Progenitor cell of endocrine pancreas (in vitro differentiated cells): ENCODE results near the gene RNF217. TPM values are rescaled to one million over a fixed set of nuclear protein-coding genes. Genes with fewer than 3 reads are reported as not detected.

Source experiments
- DNase-seq: peaks from one replicate; pipeline ENCODE4 v3.0.0; 2021; ENCODE audit warnings: low spot score; ENCODE audit not compliant: unreplicated experiment
- H3K27ac Mint-ChIP-seq: 2 replicates; pipeline ENCODE4 v1.8.0; 2021; ENCODE audit warnings: mild to moderate bottlenecking, moderate library complexity, mixed read lengths
- H3K27me3 Mint-ChIP-seq: 2 replicates; pipeline ENCODE4 v1.8.0; 2021; ENCODE audit warnings: mixed read lengths
- H3K36me3 Mint-ChIP-seq: 2 replicates; pipeline ENCODE4 v1.8.0; 2022; ENCODE audit warnings: mixed read lengths; ENCODE audit not compliant: insufficient read depth
- H3K4me1 Mint-ChIP-seq: 2 replicates; pipeline ENCODE4 v1.8.0; 2021; ENCODE audit warnings: low read depth, mixed read lengths
- H3K4me3 Mint-ChIP-seq: 2 replicates; pipeline ENCODE4 v1.8.0; 2021; ENCODE audit warnings: low read depth, mild to moderate bottlenecking, moderate library complexity, mixed read lengths
- H3K9me3 Mint-ChIP-seq: 2 replicates; pipeline ENCODE4 v1.8.0; 2021; ENCODE audit warnings: low read depth, mixed read lengths
- total RNA-seq: library from RNA; stranded (reverse); gene quantifications from 2 replicates; pipeline ENCODE4 v1.2.1, GENCODE V29; 2021
- TF ChIP-seq, protein P1 (sequence below): fragments of 200-600 bp; sonication (generic); IDR thresholded peaks from one replicate; pipeline ENCODE4 v1.5.0; 2021; ENCODE audit warnings: antibody characterized with exemption, mild to moderate bottlenecking; ENCODE audit not compliant: unreplicated experiment

The RNF217 gene
- total RNA-seq, 1 donor from 2014 or later, result 22.6 TPM

DNA sequence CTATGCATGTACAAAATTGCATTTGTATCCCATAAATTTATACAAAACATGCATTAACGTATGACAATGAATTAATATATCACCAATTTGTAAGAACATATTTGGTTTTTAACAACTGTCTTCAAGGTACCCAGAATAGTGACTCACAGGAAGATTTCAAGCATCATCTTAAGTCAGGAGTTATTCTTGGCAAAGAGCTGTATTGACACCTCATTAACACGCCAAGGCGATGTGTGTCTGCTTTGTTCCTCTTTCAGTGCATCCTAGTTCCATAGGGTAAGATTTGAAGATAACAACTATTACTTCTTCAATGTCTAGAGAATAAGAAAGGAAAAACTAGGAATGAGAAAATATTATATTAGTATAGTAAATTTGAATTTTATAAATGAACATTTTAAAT, 155.6 kb downstream of the RNF217 start:
- no peak overlapping the region for H3K27ac Mint-ChIP-seq
- H3K4me3 Mint-ChIP-seq, result no peak overlapping the region

DNA sequence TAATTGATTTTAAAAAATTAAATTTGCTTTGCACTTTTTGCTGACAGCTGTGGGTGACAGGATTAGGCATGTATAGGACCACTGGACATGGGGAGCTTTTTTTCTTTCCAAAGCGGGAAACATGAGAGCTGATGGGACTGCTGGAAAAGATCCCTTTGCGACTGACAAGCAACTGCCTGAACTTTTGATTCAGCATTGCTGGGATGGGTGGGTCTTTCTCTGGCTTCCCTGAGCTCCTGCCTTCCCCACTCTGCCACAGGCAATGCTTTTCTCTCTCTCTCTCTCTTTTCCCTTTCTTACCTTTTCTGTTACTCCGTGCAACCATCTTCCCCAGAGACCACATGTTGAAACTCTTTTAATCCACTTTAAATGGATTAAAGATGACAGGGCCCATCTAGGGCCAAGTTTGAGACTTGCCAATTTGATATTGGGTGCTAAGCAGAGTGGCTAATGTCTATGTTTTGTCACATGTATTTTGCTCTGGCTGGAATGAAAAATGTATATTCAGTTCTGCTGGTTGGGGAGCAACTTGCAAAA, 157.9 kb downstream of the RNF217 start:
- no peak for DNase-seq
- H3K36me3 Mint-ChIP-seq, result no peaks in the 10 kb centered on the region

More for the DNA sequence above, 155.6 kb downstream of the RNF217 start:
- Mint-ChIP-seq H3K27me3 (no peaks in the 10 kb centered on the region), H3K4me1 (no peaks in the 10 kb centered on the region), H3K36me3 (no peaks in the 10 kb centered on the region), H3K9me3 (no peaks in the 10 kb centered on the region)
- DNase-seq, result no peak
- TF ChIP-seq, protein P1, sequence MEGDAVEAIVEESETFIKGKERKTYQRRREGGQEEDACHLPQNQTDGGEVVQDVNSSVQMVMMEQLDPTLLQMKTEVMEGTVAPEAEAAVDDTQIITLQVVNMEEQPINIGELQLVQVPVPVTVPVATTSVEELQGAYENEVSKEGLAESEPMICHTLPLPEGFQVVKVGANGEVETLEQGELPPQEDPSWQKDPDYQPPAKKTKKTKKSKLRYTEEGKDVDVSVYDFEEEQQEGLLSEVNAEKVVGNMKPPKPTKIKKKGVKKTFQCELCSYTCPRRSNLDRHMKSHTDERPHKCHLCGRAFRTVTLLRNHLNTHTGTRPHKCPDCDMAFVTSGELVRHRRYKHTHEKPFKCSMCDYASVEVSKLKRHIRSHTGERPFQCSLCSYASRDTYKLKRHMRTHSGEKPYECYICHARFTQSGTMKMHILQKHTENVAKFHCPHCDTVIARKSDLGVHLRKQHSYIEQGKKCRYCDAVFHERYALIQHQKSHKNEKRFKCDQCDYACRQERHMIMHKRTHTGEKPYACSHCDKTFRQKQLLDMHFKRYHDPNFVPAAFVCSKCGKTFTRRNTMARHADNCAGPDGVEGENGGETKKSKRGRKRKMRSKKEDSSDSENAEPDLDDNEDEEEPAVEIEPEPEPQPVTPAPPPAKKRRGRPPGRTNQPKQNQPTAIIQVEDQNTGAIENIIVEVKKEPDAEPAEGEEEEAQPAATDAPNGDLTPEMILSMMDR, result no peak

DNA sequence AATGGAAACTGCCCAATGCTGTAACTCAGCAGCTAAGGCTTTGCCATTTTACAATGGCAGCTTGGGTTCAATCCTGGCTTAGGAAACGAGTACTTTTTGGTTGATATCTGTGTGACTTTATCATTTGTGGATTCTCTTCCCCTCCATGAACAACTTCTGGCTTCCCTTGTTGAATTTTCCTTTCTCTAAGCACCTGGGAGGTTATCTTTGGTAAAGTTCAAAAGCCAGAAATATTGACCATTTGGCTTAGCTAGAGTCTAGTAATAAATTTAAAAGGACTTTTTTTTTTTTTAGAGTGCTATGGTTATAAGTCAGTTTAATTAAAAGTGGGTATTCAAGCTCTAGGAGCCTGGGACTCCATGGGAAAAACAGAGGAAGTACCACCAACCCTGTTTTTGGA, 159.7 kb downstream of the RNF217 start:
- no peak overlapping the region for H3K27ac Mint-ChIP-seq
- TF ChIP-seq, protein P1, result no peak
- H3K4me1 Mint-ChIP-seq, result no peaks in the 10 kb centered on the region
- no peak for DNase-seq
- H3K27me3 Mint-ChIP-seq, result no peaks in the 10 kb centered on the region
- peaks cover 9% of the 10 kb centered on the region for H3K9me3 Mint-ChIP-seq
- H3K4me3 Mint-ChIP-seq, result no peak overlapping the region
- no peaks in the 10 kb centered on the region for H3K36me3 Mint-ChIP-seq

More for the DNA sequence above, 157.9 kb downstream of the RNF217 start:
- H3K9me3 Mint-ChIP-seq, result peaks cover 6% of the 10 kb centered on the region
- H3K27me3 Mint-ChIP-seq, result no peaks in the 10 kb centered on the region
- no peaks in the 10 kb centered on the region for H3K4me1 Mint-ChIP-seq
- TF ChIP-seq, protein P1, result no peak
- H3K27ac Mint-ChIP-seq, result no peak overlapping the region
- no peak overlapping the region for H3K4me3 Mint-ChIP-seq

DNA sequence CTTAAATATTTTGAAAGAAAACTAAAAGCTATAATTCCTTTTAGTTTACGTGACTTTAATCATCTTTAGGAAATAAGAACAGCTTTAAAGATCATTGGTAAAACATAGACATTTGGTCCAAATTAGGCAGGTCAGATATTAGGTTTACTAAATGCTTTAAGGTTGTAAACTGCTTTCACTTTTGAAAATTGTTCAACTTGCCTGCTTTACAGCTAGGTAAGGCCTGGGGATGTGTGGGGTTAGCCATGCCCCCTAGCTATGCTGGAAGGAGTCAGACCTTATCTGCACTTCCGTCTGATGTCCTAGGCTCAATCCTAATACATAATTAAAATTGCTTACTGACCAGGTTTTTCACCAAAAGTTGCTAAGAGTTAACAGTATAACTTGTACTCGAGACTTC, 160.8 kb downstream of the RNF217 start:
- TF ChIP-seq, protein P1, result no peak
- H3K9me3 Mint-ChIP-seq, result peaks cover 9% of the 10 kb centered on the region
- DNase-seq, result no peak
- H3K27ac Mint-ChIP-seq, result no peak overlapping the region
- no peak overlapping the region for H3K4me3 Mint-ChIP-seq
- H3K4me1 Mint-ChIP-seq, result no peaks in the 10 kb centered on the region
- no peaks in the 10 kb centered on the region for H3K27me3 Mint-ChIP-seq
- H3K36me3 Mint-ChIP-seq, result no peaks in the 10 kb centered on the region

DNA sequence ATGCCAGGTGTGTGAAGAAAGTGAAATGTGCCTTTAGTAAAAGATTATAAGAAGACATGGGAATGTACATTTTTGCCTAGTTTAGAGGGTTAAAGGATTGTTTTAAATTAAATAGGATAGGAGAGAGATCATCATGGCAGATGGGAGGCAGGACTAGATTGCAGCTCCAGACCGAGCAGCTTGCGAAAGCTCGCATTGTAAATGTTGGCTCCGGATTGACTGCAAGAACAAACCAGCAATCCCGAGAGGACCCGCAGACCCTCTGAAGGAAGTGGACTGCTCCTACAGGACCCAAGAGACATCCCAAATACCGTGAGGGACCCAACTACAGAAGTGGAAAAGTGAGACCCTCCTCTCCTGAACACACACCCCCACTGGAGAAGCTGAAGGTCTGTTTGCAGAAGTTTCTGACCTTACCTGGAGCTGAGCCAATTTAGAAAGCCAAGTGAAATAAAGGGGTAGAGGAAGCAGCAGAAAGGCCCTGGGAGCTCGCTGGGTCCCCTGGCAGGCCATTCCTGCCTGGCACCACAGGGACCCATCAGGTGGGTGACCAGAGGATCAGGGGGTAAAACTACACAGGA, 161.3 kb downstream of the RNF217 start:
- no peak for DNase-seq
- H3K27me3 Mint-ChIP-seq, result no peaks in the 10 kb centered on the region
- no peak overlapping the region for H3K4me3 Mint-ChIP-seq
- H3K9me3 Mint-ChIP-seq, result peaks cover 9% of the 10 kb centered on the region
- H3K36me3 Mint-ChIP-seq, result no peaks in the 10 kb centered on the region
- TF ChIP-seq, protein P1, result no peak
- H3K4me1 Mint-ChIP-seq, result no peaks in the 10 kb centered on the region
- no peak overlapping the region for H3K27ac Mint-ChIP-seq
